IMR-90 (cell line): ENCODE data around the gene ZFAND2B. TPM values are rescaled to one million over a fixed set of nuclear protein-coding genes. Genes with fewer than 3 reads are reported as not detected.
A peak's percentile ranks its signal among the peaks of the same experiment; 100 is the strongest.

Experiments
- ATAC-seq: fragments of 200-7000 bp; cut with Tn5 transposase; 2 replicates; pipeline ENCODE4 v1.9.1; 2020; ENCODE audit warnings: low read depth, mild to moderate bottlenecking, moderate library complexity
- BruUV-seq: library from RNA; stranded (reverse); fragments of 400-500 nt; replicated peaks from 2 replicates; lab custom pipeline; 2021; lab: Mats Ljungman, UMichigan
- CTCF ChIA-PET: fragments of 300-600 bp; formaldehyde crosslinking; extraction: SDS; loops from one replicate; lab custom pipeline; 2021; ENCODE audit warnings: antibody characterized with exemption; lab: Yijun Ruan, JAX
- POLR2A ChIA-PET: fragments of 300-600 bp; sonication (Branson Sonifier 250); formaldehyde crosslinking; loops from one replicate; lab custom pipeline; 2022; ENCODE audit warnings: antibody characterized with exemption; ENCODE audit not compliant: unreplicated experiment; lab: Charles Lee
- DNase-seq: peaks from one replicate; pipeline ENCODE4 v3.0.0; 2013
- H2AFZ ChIP-seq: replicated peaks from 2 replicates; pipeline ENCODE3; 2013; ENCODE audit warnings: low read length, mild to moderate bottlenecking; ENCODE audit not compliant: poor library complexity
- H2AK5ac ChIP-seq: 2 replicates; pipeline ENCODE4 v1.6.1; 2013; ENCODE audit warnings: low read depth, low read length, inconsistent platforms
- H2AK9ac ChIP-seq: replicated peaks from 2 replicates; pipeline ENCODE3; 2013; ENCODE audit warnings: mild to moderate bottlenecking, low read depth, low read length, moderate library complexity; ENCODE audit not compliant: poor library complexity
- H2BK120ac ChIP-seq: 2 replicates; pipeline ENCODE4 v1.6.1; 2013; ENCODE audit warnings: low read depth, low read length, inconsistent platforms
- H2BK15ac ChIP-seq: 3 replicates; pipeline ENCODE4 v1.6.1; 2013; ENCODE audit warnings: low read depth, low read length, inconsistent platforms
- H2BK20ac ChIP-seq: 2 replicates; pipeline ENCODE4 v1.6.1; 2013; ENCODE audit warnings: low read depth, mild to moderate bottlenecking, inconsistent platforms, low read length, moderate library complexity
- H2BK5ac ChIP-seq: 2 replicates; pipeline ENCODE4 v1.6.1; 2013; ENCODE audit warnings: mild to moderate bottlenecking, low read depth, low read length, inconsistent platforms; ENCODE audit not compliant: poor library complexity, severe bottlenecking
- H3K14ac ChIP-seq: replicated peaks from 2 replicates; pipeline ENCODE4 v1.6.1; 2013; ENCODE audit warnings: low read depth, low read length, inconsistent platforms
- H3K18ac ChIP-seq: 2 replicates; pipeline ENCODE4 v1.6.1; 2013; ENCODE audit warnings: low read depth, low read length, control low read depth
- H3K23ac ChIP-seq: 2 replicates; pipeline ENCODE4 v1.6.1; 2013; ENCODE audit warnings: low read depth, low read length, inconsistent platforms
- H3K27ac ChIP-seq: 2 replicates; pipeline ENCODE4 v1.5.1; 2013; ENCODE audit warnings: mild to moderate bottlenecking, control low read depth, low read length; ENCODE audit not compliant: insufficient read depth
- H3K27me3 ChIP-seq: 2 replicates; pipeline ENCODE4 v1.6.1; 2013; ENCODE audit warnings: low read length; ENCODE audit not compliant: control insufficient read depth, insufficient read depth
- H3K36me3 ChIP-seq: 2 replicates; pipeline ENCODE4 v1.6.1; 2013; ENCODE audit warnings: low read length, mixed read lengths; ENCODE audit not compliant: control insufficient read depth, insufficient read depth
- H3K4ac ChIP-seq: 2 replicates; pipeline ENCODE4 v1.6.1; 2013; ENCODE audit warnings: low read depth, low read length, inconsistent platforms
- H3K4me1 ChIP-seq: 2 replicates; pipeline ENCODE4 v1.6.1; 2013; ENCODE audit warnings: low read length, mixed read lengths; ENCODE audit not compliant: control insufficient read depth, insufficient read depth
- H3K4me2 ChIP-seq: 2 replicates; pipeline ENCODE4 v1.6.1; 2013; ENCODE audit warnings: low read depth, mild to moderate bottlenecking, control low read depth, low read length, moderate library complexity
- H3K4me3 ChIP-seq: 2 replicates; pipeline ENCODE4 v1.5.1; 2013; ENCODE audit warnings: low read depth, mild to moderate bottlenecking, control low read depth, low read length, moderate library complexity; ENCODE audit not compliant: insufficient read depth
- H3K56ac ChIP-seq: 2 replicates; pipeline ENCODE4 v1.6.1; 2013; ENCODE audit warnings: low read length, inconsistent platforms; ENCODE audit not compliant: insufficient read depth; ENCODE audit errors: extremely low read depth
- H3K79me1 ChIP-seq, 2 experiments: 2 replicates each; pipeline ENCODE4 v1.6.1; 2013; ENCODE audit warnings: low read length in 2 of 2, inconsistent platforms in 1 of 2, low read depth in 1 of 2
- H3K9ac ChIP-seq: 2 replicates; pipeline ENCODE4 v1.6.1; 2013; ENCODE audit warnings: low read depth, low read length, control low read depth
- H3K9me1 ChIP-seq: 2 replicates; pipeline ENCODE4 v1.6.1; 2013; ENCODE audit warnings: low read length, inconsistent platforms; ENCODE audit not compliant: insufficient read depth
- H3K9me3 ChIP-seq: 2 replicates; pipeline ENCODE4 v1.6.1; 2013; ENCODE audit warnings: low read length; ENCODE audit not compliant: control insufficient read depth, insufficient read depth
- H4K20me1 ChIP-seq: 2 replicates; pipeline ENCODE4 v1.6.1; 2013; ENCODE audit warnings: low read length, inconsistent platforms; ENCODE audit not compliant: insufficient read depth
- H4K5ac ChIP-seq: 2 replicates; pipeline ENCODE4 v1.6.1; 2013; ENCODE audit warnings: mild to moderate bottlenecking, low read depth, low read length, control low read depth
- H4K8ac ChIP-seq, 2 experiments: 2 replicates each; pipeline ENCODE4 v1.6.1; 2013; ENCODE audit warnings: low read depth in 2 of 2, low read length in 2 of 2, control low read depth in 1 of 2, inconsistent platforms in 1 of 2
- H4K91ac ChIP-seq: 2 replicates; pipeline ENCODE4 v1.6.1; 2013; ENCODE audit warnings: low read depth, low read length, inconsistent platforms; ENCODE audit not compliant: insufficient read depth
- ELK1 ChIP-seq: fragments of 150-350 bp; IDR thresholded peaks from 2 replicates; pipeline ENCODE4 v1.6.1; 2016; ENCODE audit warnings: low read depth, mild to moderate bottlenecking, low read length, moderate library complexity, borderline replicate concordance
- MAFK ChIP-seq: IDR thresholded peaks from 2 replicates; pipeline ENCODE4 v1.6.1; 2012; ENCODE audit warnings: low read depth, low read length, improper control_type of control experiment
- MAZ ChIP-seq: IDR thresholded peaks from 2 replicates; pipeline ENCODE4 v1.6.1; 2012; ENCODE audit warnings: low read depth, mild to moderate bottlenecking, low read length, improper control_type of control experiment, moderate library complexity, borderline replicate concordance
- POLR2A ChIP-seq: IDR thresholded peaks from 2 replicates; pipeline ENCODE4 v1.6.1; 2012; ENCODE audit warnings: mild to moderate bottlenecking, low read depth, low read length
- RCOR1 ChIP-seq: IDR thresholded peaks from 2 replicates; pipeline ENCODE4 v1.6.1; 2012; ENCODE audit warnings: mild to moderate bottlenecking, low read length, improper control_type of control experiment; ENCODE audit not compliant: insufficient replicate concordance
- SMC3 ChIP-seq: fragments of 150-350 bp; IDR thresholded peaks from 2 replicates; pipeline ENCODE4 v1.6.1; 2016; ENCODE audit warnings: low read depth, mild to moderate bottlenecking, antibody characterized with exemption, low read length, moderate library complexity
- WGBS, 2 experiments: methylation state at CpG; one replicate each; pipeline versions ENCODE4 v1.1.5 to v1.1.7; 2013; ENCODE audit warnings: missing lambda C conversion rate in 2 of 2; ENCODE audit not compliant: insufficient read length in 1 of 2; ENCODE audit errors: extremely low coverage in 2 of 2; 5-methylcytosine and 5-hydroxymethylcytosine counted together
- dilution Hi-C: fragments of 300-500 bp; cut with HindIII; formaldehyde crosslinking; loops from one replicate; pipeline ENCODE4 v1.14.3; 2018; ENCODE audit warnings: low sequenced_read_pairs; ENCODE audit not compliant: unreplicated experiment
- in situ Hi-C: fragments of 300-500 bp; cut with MboI; formaldehyde crosslinking; loops from 3 replicates; pipeline ENCODE4 v1.14.3; 2019; ENCODE audit warnings: low sequenced_read_pairs, inconsistent platforms, mixed read lengths
- intact Hi-C: fragments of 100-400 bp; cut with micrococcal nuclease; formaldehyde crosslinking; loops from 2 replicates; pipeline ENCODE4 v1.10.0; 2022
- polyA plus RNA-seq, 3 experiments: library from polyadenylated mRNA; depleted of rRNA; stranded (reverse); fragments of >200 nt; gene quantifications; 2 replicates each; pipeline ENCODE4 v1.2.3, GENCODE V29; 2012; ENCODE audit warnings: low replicate concordance in 1 of 3
- total RNA-seq: library from RNA; depleted of rRNA; stranded (reverse); fragments of >200 nt; gene quantifications from 2 replicates; pipeline ENCODE4 v1.2.3, GENCODE V29; 2012
- TF ChIP-seq, protein P1 (sequence below): conservative IDR thresholded peaks from 2 replicates; pipeline ENCODE4 v1.5.1; 2012; ENCODE audit warnings: mild to moderate bottlenecking, low read depth, low read length, improper control_type of control experiment

Gene ZFAND2B
- total and polyA plus RNA-seq, 2 of the 4 experiments (the other 2 are of a cell fraction) = 25.5 to 38.3 TPM

DNA sequence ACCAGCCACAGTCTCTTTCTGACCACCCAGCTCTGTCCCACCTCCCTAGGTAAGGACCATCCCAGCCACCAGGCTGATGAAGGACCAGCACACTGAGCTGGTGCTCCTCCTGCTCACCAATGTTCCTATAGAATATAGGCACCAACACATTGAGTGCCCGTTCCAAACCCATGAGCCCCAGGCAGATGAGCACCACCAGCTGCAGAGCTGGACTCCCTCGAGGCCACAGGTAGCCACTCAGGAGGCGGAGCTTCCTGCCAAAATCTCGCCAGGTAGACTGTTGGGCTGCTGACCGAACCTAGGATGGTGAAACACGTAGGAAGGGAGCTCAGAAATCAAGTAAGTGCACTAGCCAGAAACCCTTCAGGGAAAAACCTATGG, 9.9 kb downstream of the ZFAND2B start:
- Histone ChIP-seq H3K18ac (no peak overlapping the region), H4K5ac (no peak overlapping the region), H3K4ac (peak overlapping the region; percentile 8; the same call in 1 of the 2 replicates), H2BK20ac (no peak overlapping the region; the same call in 1 of the 2 replicates), H3K4me1 (peaks cover 5% of the 10 kb centered on the region; the same call in 1 of the 2 replicates), H3K14ac (no peak overlapping the region), H3K36me3 (peaks cover 48% of the 10 kb centered on the region), H2BK120ac (no peak overlapping the region), H3K9ac (no peak overlapping the region), H3K9me3 (no peaks in the 10 kb centered on the region), H2AK5ac (peak overlapping the region; percentile 64; the same call in 1 of the 2 replicates), H2BK5ac (no peak overlapping the region), H4K8ac (no peak overlapping the region), H2BK15ac (no peak overlapping the region), H4K20me1 (peaks cover 11% of the 10 kb centered on the region), H2AK9ac (no peak overlapping the region), H3K9me1 (peaks cover 6% of the 10 kb centered on the region), H3K27ac (no peak overlapping the region), H3K79me1 (peaks cover 8 to 28% of the 10 kb centered on the region in 2 experiments; a peak in 3 of 4 replicates), H3K4me2 (no peak overlapping the region), H3K56ac (no peak overlapping the region), H4K91ac (0 out of 2 replicates have a peak overlapping the region, but pooled peaks have one; percentile 14), H2AFZ (peak overlapping the region; percentile 5), H3K27me3 (no peaks in the 10 kb centered on the region), H3K4me3 (no peak overlapping the region), H3K23ac (no peak overlapping the region)
- ChIA-PET POLR2A (interaction anchor here (0.6 kb wide), 1 partner anchor 453 kb away, joined by 3 read pairs; no protein-coding TSS in a partner anchor), CTCF (no interaction called here)
- dilution Hi-C loops = no loop called here
- intact Hi-C loops = no loop called here
- DNase-seq (no peak), ATAC-seq (no peak)
- WGBS, 2 experiments = 86% methylated on average over 6 of the region's 6 CpGs; no CpG with 5 or more reads in 1 of the 2 experiments
- in situ Hi-C loops = no loop called here
- TF ChIP-seq ELK1 = no peak
- no peak for TF ChIP-seq SMC3
- no peak for TF ChIP-seq POLR2A
- no peak for TF ChIP-seq MAFK
- no peak for TF ChIP-seq MAZ
- TF ChIP-seq, protein P1, sequence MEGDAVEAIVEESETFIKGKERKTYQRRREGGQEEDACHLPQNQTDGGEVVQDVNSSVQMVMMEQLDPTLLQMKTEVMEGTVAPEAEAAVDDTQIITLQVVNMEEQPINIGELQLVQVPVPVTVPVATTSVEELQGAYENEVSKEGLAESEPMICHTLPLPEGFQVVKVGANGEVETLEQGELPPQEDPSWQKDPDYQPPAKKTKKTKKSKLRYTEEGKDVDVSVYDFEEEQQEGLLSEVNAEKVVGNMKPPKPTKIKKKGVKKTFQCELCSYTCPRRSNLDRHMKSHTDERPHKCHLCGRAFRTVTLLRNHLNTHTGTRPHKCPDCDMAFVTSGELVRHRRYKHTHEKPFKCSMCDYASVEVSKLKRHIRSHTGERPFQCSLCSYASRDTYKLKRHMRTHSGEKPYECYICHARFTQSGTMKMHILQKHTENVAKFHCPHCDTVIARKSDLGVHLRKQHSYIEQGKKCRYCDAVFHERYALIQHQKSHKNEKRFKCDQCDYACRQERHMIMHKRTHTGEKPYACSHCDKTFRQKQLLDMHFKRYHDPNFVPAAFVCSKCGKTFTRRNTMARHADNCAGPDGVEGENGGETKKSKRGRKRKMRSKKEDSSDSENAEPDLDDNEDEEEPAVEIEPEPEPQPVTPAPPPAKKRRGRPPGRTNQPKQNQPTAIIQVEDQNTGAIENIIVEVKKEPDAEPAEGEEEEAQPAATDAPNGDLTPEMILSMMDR = no peak
- TF ChIP-seq RCOR1 = no peak
- BruUV-seq = no TSS peak
